Adipocyte (in vitro differentiated cells): ENCODE data around the gene HACD3.
"Not testable (repeated sequence)": the region's sequence is repeated elsewhere in the genome, so short reads cannot be mapped to it uniquely, and the experiment has no call there.

Source experiments
- DNase-seq: peaks from one replicate; pipeline ENCODE4 v3.0.0-alpha.2; 2015; ENCODE audit warnings: low read depth
- H3K27me3 ChIP-seq: replicated peaks from 2 replicates; pipeline ENCODE4 v1.7.0; 2013; ENCODE audit warnings: mild to moderate bottlenecking, low read length, moderate library complexity; ENCODE audit not compliant: control insufficient read depth, insufficient read depth
- H3K36me3 ChIP-seq: 2 replicates; pipeline ENCODE4 v1.7.0; 2013; ENCODE audit warnings: low read length, mild to moderate bottlenecking, moderate library complexity; ENCODE audit not compliant: control insufficient read depth, insufficient read depth, severe bottlenecking
- H3K4me1 ChIP-seq: 2 replicates; pipeline ENCODE4 v1.7.0; 2013; ENCODE audit warnings: mild to moderate bottlenecking, low read length, moderate library complexity; ENCODE audit not compliant: control insufficient read depth, insufficient read depth
- H3K4me3 ChIP-seq: 2 replicates; pipeline ENCODE4 v1.7.0; 2013; ENCODE audit warnings: mild to moderate bottlenecking, low read length, moderate library complexity
- H3K9ac ChIP-seq: 2 replicates; pipeline ENCODE4 v1.7.0; 2013; ENCODE audit warnings: mild to moderate bottlenecking, low read length, moderate library complexity
- H3K9me3 ChIP-seq: 2 replicates; pipeline ENCODE4 v1.7.0; 2013; ENCODE audit warnings: mild to moderate bottlenecking, low read length, moderate library complexity; ENCODE audit not compliant: control insufficient read depth

Gene HACD3

DNA sequence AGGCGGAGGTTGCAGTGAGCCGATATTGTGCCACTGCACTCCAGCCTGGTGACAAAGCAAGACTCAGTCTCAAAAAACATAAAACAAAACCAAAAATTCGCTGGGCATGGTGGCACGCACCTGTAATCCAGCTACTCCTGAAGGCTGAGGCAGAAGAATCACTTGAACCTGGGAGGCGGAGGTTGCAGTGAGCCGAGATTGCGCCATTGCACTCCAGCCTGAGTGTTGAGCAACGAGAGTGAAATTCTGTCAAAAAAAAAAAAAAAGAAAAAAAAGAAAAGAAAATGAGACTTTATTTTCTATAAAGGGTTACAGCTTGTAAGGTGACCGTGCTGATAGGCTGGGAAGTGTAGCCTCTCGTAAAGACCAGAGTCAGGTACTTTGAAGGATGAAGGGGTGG is 6.0 kb upstream of the HACD3 start:
- Histone ChIP-seq H3K4me3 (no peak overlapping the region), H3K4me1 (no peaks in the 10 kb centered on the region), H3K9me3 (no peaks in the 10 kb centered on the region), H3K9ac (no peak overlapping the region), H3K27me3 (no peaks in the 10 kb centered on the region), H3K36me3 (no peaks in the 10 kb centered on the region)
- no peak for DNase-seq

- H3K9ac ChIP-seq, result no peak overlapping the region
- no peaks in the 10 kb centered on the region for H3K9me3 ChIP-seq
- no peaks in the 10 kb centered on the region for H3K4me1 ChIP-seq
- H3K27me3 ChIP-seq, result no peaks in the 10 kb centered on the region
- no peaks in the 10 kb centered on the region for H3K36me3 ChIP-seq
- no peak for DNase-seq
- H3K4me3 ChIP-seq, result no peak overlapping the region
Measured at GRCh38 chr15:65525622-65526021, 4.6 kb upstream of the HACD3 start.

- Histone ChIP-seq H3K9ac (no peak overlapping the region), H3K4me3 (no peak overlapping the region), H3K36me3 (no peaks in the 10 kb centered on the region), H3K9me3 (no peaks in the 10 kb centered on the region), H3K27me3 (no peaks in the 10 kb centered on the region), H3K4me1 (peaks cover 11% of the 10 kb centered on the region)
- no peak for DNase-seq
Measured at GRCh38 chr15:65528461-65529060, 1.7 kb upstream of the HACD3 start.

GRCh38 chr15:65529762-65530317 is 423 bp upstream of the HACD3 start:
- H3K9ac ChIP-seq, result peak overlapping the region; percentile 90
- H3K27me3 ChIP-seq, result no peaks in the 10 kb centered on the region
- no peak for DNase-seq
- no peaks in the 10 kb centered on the region for H3K9me3 ChIP-seq
- H3K4me3 ChIP-seq, result peak overlapping the region; percentile 93
- H3K36me3 ChIP-seq, result no peaks in the 10 kb centered on the region
- H3K4me1 ChIP-seq, result peaks cover 15% of the 10 kb centered on the region

- Histone ChIP-seq H3K4me1 (peaks cover 15% of the 10 kb centered on the region), H3K36me3 (no peaks in the 10 kb centered on the region), H3K4me3 (no peak overlapping the region), H3K27me3 (no peaks in the 10 kb centered on the region), H3K9ac (no peak overlapping the region), H3K9me3 (no peaks in the 10 kb centered on the region)
- peak; percentile 65 for DNase-seq
Measured at GRCh38 chr15:65532738-65533051, 2.4 kb downstream of the HACD3 start.

DNA sequence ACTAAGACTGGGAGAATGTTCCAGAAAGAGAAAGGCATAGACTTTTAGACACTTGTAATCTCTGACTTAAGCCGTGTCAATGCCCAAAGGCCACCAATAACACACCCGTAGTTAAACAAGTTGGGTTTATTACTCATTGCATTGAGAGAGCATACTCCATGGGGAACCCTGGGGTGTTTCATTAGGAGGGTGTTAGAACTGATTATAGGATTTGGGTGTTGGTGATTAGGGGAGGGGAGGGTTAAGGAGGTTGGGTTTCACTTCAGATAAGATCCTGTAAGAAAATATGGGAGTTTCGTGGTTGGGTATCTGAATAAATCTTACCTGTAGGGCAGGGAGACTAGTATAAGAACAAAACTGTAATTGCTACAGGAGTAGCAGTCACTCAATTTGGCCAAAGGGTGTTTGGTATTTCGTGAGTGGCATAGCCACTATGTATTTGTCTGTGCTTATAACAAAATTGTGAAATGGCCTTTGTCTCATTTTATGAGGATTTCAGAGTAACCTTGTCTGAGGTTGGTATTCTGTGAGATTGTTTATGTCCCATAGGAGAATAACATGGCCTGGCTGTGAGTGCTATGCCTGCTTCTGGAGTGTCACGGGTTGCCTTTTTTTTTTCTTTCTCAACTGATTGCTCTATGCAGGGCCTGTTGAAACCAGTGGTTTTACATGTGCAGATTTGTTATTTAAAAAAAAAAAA is 2.9 kb downstream of the HACD3 start:
- Histone ChIP-seq H3K9ac (no peak overlapping the region), H3K27me3 (no peaks in the 10 kb centered on the region), H3K4me3 (no peak overlapping the region), H3K36me3 (no peaks in the 10 kb centered on the region), H3K4me1 (peaks cover 15% of the 10 kb centered on the region), H3K9me3 (no peaks in the 10 kb centered on the region)
- DNase-seq, result peak; percentile 19

DNA sequence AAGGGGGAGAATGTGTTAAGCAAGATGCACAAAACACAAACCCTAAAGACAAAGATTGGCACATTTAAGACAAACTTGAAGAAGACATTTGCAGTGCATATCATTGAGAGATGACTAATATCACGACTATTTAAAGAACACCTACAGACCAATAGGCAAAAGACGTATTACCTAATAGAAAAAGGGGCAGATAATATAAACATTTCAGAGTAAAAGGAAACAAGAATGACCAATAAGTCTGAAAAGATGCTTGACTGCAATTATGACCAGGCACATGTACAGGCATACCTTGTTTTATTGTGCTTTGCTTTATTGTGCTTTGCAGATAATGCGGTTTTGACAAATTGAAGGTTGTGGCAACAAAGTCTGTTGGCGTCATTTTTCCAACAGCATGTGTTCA is 4.9 kb downstream of the HACD3 start:
- Histone ChIP-seq H3K9ac (no peak overlapping the region), H3K4me1 (peaks cover 15% of the 10 kb centered on the region), H3K4me3 (no peak overlapping the region), H3K36me3 (no peaks in the 10 kb centered on the region), H3K27me3 (no peaks in the 10 kb centered on the region), H3K9me3 (no peaks in the 10 kb centered on the region)
- no peak for DNase-seq

GRCh38 chr15:65540314-65540713 is 10.1 kb downstream of the HACD3 start:
- H3K9me3 ChIP-seq, result no peaks in the 10 kb centered on the region
- no peaks in the 10 kb centered on the region for H3K36me3 ChIP-seq
- H3K27me3 ChIP-seq, result no peaks in the 10 kb centered on the region
- no peak overlapping the region for H3K4me3 ChIP-seq
- DNase-seq, result no peak
- H3K4me1 ChIP-seq, result no peaks in the 10 kb centered on the region
- H3K9ac ChIP-seq, result no peak overlapping the region

- DNase-seq, result no peak
- H3K9me3 ChIP-seq, result no peaks in the 10 kb centered on the region
- H3K4me1 ChIP-seq, result no peaks in the 10 kb centered on the region
- H3K4me3 ChIP-seq, result no peak overlapping the region
- H3K9ac ChIP-seq, result no peak overlapping the region
- no peaks in the 10 kb centered on the region for H3K27me3 ChIP-seq
- H3K36me3 ChIP-seq, result no peaks in the 10 kb centered on the region
Measured at GRCh38 chr15:65541231-65541820, 11.1 kb downstream of the HACD3 start.

DNA sequence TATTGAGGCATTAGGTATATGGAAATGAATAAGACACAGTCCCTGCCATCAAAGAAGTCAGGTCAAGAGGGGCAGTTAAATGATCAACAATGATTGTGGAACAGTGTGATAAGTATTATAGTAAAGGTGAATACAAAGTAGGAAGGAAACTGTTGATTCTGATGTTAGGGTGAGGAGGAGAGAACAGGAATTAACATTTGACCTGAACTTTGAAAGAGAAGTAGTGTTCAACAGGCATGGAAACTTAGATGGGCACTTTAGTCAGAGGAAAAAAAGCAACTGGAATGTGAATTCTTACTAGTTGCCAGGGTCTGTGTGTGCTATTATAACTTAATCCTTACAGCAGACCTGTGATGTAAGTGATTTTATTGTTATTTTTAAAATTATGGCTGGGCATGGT is 17.6 kb downstream of the HACD3 start:
- H3K4me3 ChIP-seq, result no peak overlapping the region
- no peak overlapping the region for H3K9ac ChIP-seq
- no peaks in the 10 kb centered on the region for H3K27me3 ChIP-seq
- no peak for DNase-seq
- H3K4me1 ChIP-seq, result no peaks in the 10 kb centered on the region
- no peaks in the 10 kb centered on the region for H3K36me3 ChIP-seq
- H3K9me3 ChIP-seq, result no peaks in the 10 kb centered on the region

DNA sequence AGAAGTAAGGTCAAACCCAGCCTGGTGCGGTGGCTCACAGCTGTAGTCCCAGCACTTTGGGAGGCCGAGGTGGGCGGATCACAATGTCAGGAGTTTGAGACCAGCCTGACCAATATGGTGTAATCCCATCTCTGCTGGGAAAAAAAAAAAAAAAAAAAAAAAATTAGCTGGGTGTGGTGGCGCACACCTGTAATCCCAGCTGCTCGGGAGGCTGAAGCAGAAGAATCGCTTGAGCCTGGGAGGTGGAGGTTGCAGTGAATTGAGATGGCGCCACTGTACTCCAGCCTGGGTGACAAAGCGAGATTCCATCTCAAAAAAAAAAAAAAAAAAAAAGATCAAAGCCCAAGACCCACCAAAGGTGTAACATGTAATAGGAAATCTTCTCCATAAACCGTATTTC is 19.0 kb downstream of the HACD3 start:
- not testable (repeated sequence) for H3K27me3 ChIP-seq, H3K9me3 ChIP-seq, H3K4me3 ChIP-seq, H3K36me3 ChIP-seq, DNase-seq, H3K9ac ChIP-seq, H3K4me1 ChIP-seq
